Neuronal stem cell (in vitro differentiated cells): ENCODE results near the gene DCAF4.

ENCODE experiments used
- DNase-seq: peaks from one replicate; pipeline ENCODE4 v3.0.0-alpha.2; 2013; ENCODE audit warnings: low spot score
- H2AFZ ChIP-seq: one replicate; pipeline ENCODE4 v1.6.1; 2013; ENCODE audit warnings: mild to moderate bottlenecking, low read length, inconsistent platforms
- H2AK5ac ChIP-seq: 2 replicates; pipeline ENCODE4 v1.6.1; 2013; ENCODE audit warnings: low read depth, mild to moderate bottlenecking, inconsistent platforms, low read length, moderate library complexity, mixed read lengths
- H2BK120ac ChIP-seq: 2 replicates; pipeline ENCODE4 v1.6.1; 2013; ENCODE audit warnings: low read depth, mild to moderate bottlenecking, inconsistent platforms, low read length, moderate library complexity, mixed read lengths
- H2BK12ac ChIP-seq: one replicate; pipeline ENCODE4 v1.6.1; 2013; ENCODE audit warnings: low read length, inconsistent platforms
- H2BK15ac ChIP-seq: 2 replicates; pipeline ENCODE4 v1.6.1; 2013; ENCODE audit warnings: mild to moderate bottlenecking, low read length, inconsistent platforms, mixed read lengths
- H2BK5ac ChIP-seq: one replicate; pipeline ENCODE4 v1.6.1; 2013; ENCODE audit warnings: inconsistent platforms, mild to moderate bottlenecking, low read length, moderate library complexity
- H3K14ac ChIP-seq: one replicate; pipeline ENCODE4 v1.6.1; 2013; ENCODE audit warnings: low read length, inconsistent platforms
- H3K18ac ChIP-seq: 2 replicates; pipeline ENCODE4 v1.6.1; 2013; ENCODE audit warnings: low read length, inconsistent platforms
- H3K23ac ChIP-seq: 2 replicates; pipeline ENCODE4 v1.6.1; 2013; ENCODE audit warnings: low read depth, mild to moderate bottlenecking, mixed read lengths, low read length, inconsistent platforms; ENCODE audit not compliant: poor library complexity
- H3K27ac ChIP-seq: replicated peaks from 3 replicates; pipeline ENCODE4 v1.5.1; 2013; ENCODE audit warnings: low read length, inconsistent platforms
- H3K27me3 ChIP-seq, 3 experiments: 2 replicates each; pipeline ENCODE4 v1.6.1; 2013; ENCODE audit warnings: low read length in 3 of 3, mild to moderate bottlenecking in 2 of 3, inconsistent platforms in 1 of 3, low read depth in 1 of 3, mixed read lengths in 1 of 3, moderate library complexity in 1 of 3; ENCODE audit not compliant: control insufficient read depth in 3 of 3, insufficient read depth in 3 of 3
- H3K36me3 ChIP-seq, 2 donors: replicated peaks in 1 of 2; 2 replicates each; pipeline ENCODE4 v1.6.1; 2013; ENCODE audit warnings: low read length in 2 of 2; ENCODE audit not compliant: control insufficient read depth in 2 of 2, insufficient read depth in 2 of 2
- H3K4ac ChIP-seq: 2 replicates; pipeline ENCODE4 v1.6.1; 2013; ENCODE audit warnings: inconsistent platforms, mild to moderate bottlenecking, low read length, moderate library complexity
- H3K4me1 ChIP-seq, 2 donors: 1 replicate in 1 of 2; 2 replicates in 1 of 2; pipeline ENCODE4 v1.6.1; 2013; ENCODE audit warnings: low read length in 2 of 2, low read depth in 1 of 2; ENCODE audit not compliant: control insufficient read depth in 2 of 2, insufficient read depth in 1 of 2
- H3K4me2 ChIP-seq: one replicate; pipeline ENCODE4 v1.6.1; 2013; ENCODE audit warnings: mild to moderate bottlenecking, low read length, inconsistent platforms; ENCODE audit not compliant: insufficient read depth, poor library complexity, severe bottlenecking
- H3K4me3 ChIP-seq, 2 donors: 2 replicates each; pipeline ENCODE4 v1.5.1; 2013; ENCODE audit warnings: low read length in 2 of 2, mild to moderate bottlenecking in 2 of 2, inconsistent platforms in 1 of 2, moderate library complexity in 1 of 2
- H3K79me1 ChIP-seq: one replicate; pipeline ENCODE4 v1.6.1; 2013; ENCODE audit warnings: low read depth, mild to moderate bottlenecking, inconsistent platforms, low read length, moderate library complexity
- H3K9ac ChIP-seq: one replicate; pipeline ENCODE4 v1.6.1; 2013; ENCODE audit warnings: mild to moderate bottlenecking, low read depth, low read length, inconsistent platforms; ENCODE audit not compliant: poor library complexity
- H3K9me3 ChIP-seq, 2 donors: replicated peaks in 1 of 2; 2 replicates each; pipeline versions ENCODE3 to v1.6.1; 2013; ENCODE audit warnings: low read length in 2 of 2, mild to moderate bottlenecking in 2 of 2, inconsistent platforms in 1 of 2, low read depth in 1 of 2, mixed read lengths in 1 of 2, moderate library complexity in 1 of 2; ENCODE audit not compliant: control insufficient read depth in 2 of 2, insufficient read depth in 1 of 2
- H4K8ac ChIP-seq: one replicate; pipeline ENCODE4 v1.6.1; 2013; ENCODE audit warnings: low read depth, mild to moderate bottlenecking, inconsistent platforms, low read length, moderate library complexity
- H4K91ac ChIP-seq: one replicate; pipeline ENCODE4 v1.6.1; 2013; ENCODE audit warnings: low read length, low read depth, mild to moderate bottlenecking, inconsistent platforms; ENCODE audit not compliant: poor library complexity
- WGBS, 2 donors: extraction: QIAGEN DNeasy Blood & Tissue Kit; methylation state at CpG; one replicate each; pipeline ENCODE4 v1.1.7; 2013; ENCODE audit warnings: missing lambda C conversion rate in 2 of 2, mixed read lengths in 1 of 2; ENCODE audit not compliant: insufficient read length in 2 of 2, insufficient replicate concordance in 1 of 2; ENCODE audit errors: extremely low coverage in 2 of 2; 5-methylcytosine and 5-hydroxymethylcytosine counted together

DCAF4 gene

GRCh38 chr14:72893636-72894322 lies 32.5 kb upstream of the DCAF4 start, which contains the start of gene DPF3:
TSS of gene DPF3 (minus strand) at chr14:72894101. CDS start at chr14:72894088, 13 bp downstream.
- Histone ChIP-seq H2BK15ac (no peak within 1 kb of the TSS), H2BK5ac (no peak within 1 kb of the TSS), H3K18ac (no peak within 1 kb of the TSS), H3K27ac (no peak within 1 kb of the TSS), H4K8ac (no peak within 1 kb of the TSS), H2BK12ac (no peak within 1 kb of the TSS), H2AK5ac (no peak within 1 kb of the TSS), H3K27me3 (peaks cover 6 to 80% (median 47%) of the 10 kb centered on the region in 3 experiments), H3K14ac (no peak within 1 kb of the TSS), H3K36me3 (no peaks in the 10 kb centered on the region), H3K4me3 (peak within 1 kb of the TSS; percentile 61 to 79), H3K23ac (peak within 1 kb of the TSS; percentile 48), H3K79me1 (no peaks in the 10 kb centered on the region), H3K4me2 (peak within 1 kb of the TSS; percentile 89), H2BK120ac (no peak within 1 kb of the TSS), H3K4me1 (peaks cover 23 to 34% of the 10 kb centered on the region in 2 donors), H3K9ac (peak within 1 kb of the TSS; percentile 30), H3K4ac (no peak within 1 kb of the TSS), H4K91ac (no peak within 1 kb of the TSS), H2AFZ (peak within 1 kb of the TSS; percentile 92), H3K9me3 (no peaks in the 10 kb centered on the region)
- WGBS, 2 donors: no CpG with 5 or more reads among the region's 54 CpGs
- DNase-seq: peak; percentile 89

GRCh38 chr14:72894323-72894622 lies 32.0 kb upstream of the DCAF4 start:
- no CpG with 5 or more reads among the region's 11 CpGs for WGBS, 2 donors
- no peaks in the 10 kb centered on the region for H3K9me3 ChIP-seq
- no peak overlapping the region for H3K27ac ChIP-seq
- H3K79me1 ChIP-seq: no peaks in the 10 kb centered on the region
- H2BK15ac ChIP-seq: no peak overlapping the region
- H3K36me3 ChIP-seq: no peaks in the 10 kb centered on the region
- peaks cover 6 to 80% (median 47%) of the 10 kb centered on the region in 3 experiments for H3K27me3 ChIP-seq
- no peak overlapping the region for H4K8ac ChIP-seq
- H2BK12ac ChIP-seq: no peak overlapping the region
- H2AFZ ChIP-seq: peak overlapping the region; percentile 88
- no peak overlapping the region for H2BK5ac ChIP-seq
- H3K4me3 ChIP-seq: peak overlapping the region in 1 of 2 donors; percentile 61
- peak overlapping the region; percentile 89 for H3K4me2 ChIP-seq
- no peak overlapping the region for H2AK5ac ChIP-seq
- H3K23ac ChIP-seq: no peak overlapping the region
- H3K18ac ChIP-seq: no peak overlapping the region
- DNase-seq: no peak
- peaks cover 23 to 34% of the 10 kb centered on the region in 2 donors for H3K4me1 ChIP-seq
- H3K4ac ChIP-seq: no peak overlapping the region
- no peak overlapping the region for H2BK120ac ChIP-seq
- no peak overlapping the region for H3K9ac ChIP-seq
- H3K14ac ChIP-seq: no peak overlapping the region
- no peak overlapping the region for H4K91ac ChIP-seq

GRCh38 chr14:72894623-72895378 lies 31.5 kb upstream of the DCAF4 start:
- Histone ChIP-seq H3K36me3 (no peaks in the 10 kb centered on the region), H3K27ac (no peak overlapping the region), H3K9me3 (no peaks in the 10 kb centered on the region), H2BK120ac (no peak overlapping the region), H2AK5ac (no peak overlapping the region), H2AFZ (peak overlapping the region; percentile 88), H3K4me3 (peak overlapping the region in 1 of 2 donors; percentile 61), H4K91ac (no peak overlapping the region), H2BK15ac (no peak overlapping the region), H3K18ac (no peak overlapping the region), H2BK5ac (no peak overlapping the region), H2BK12ac (no peak overlapping the region), H3K4me1 (peaks cover 21 to 34% of the 10 kb centered on the region in 2 donors), H3K14ac (no peak overlapping the region), H3K23ac (no peak overlapping the region), H3K4ac (no peak overlapping the region), H4K8ac (no peak overlapping the region), H3K9ac (no peak overlapping the region), H3K4me2 (peak overlapping the region; percentile 89), H3K79me1 (no peaks in the 10 kb centered on the region), H3K27me3 (peaks cover 6 to 80% (median 47%) of the 10 kb centered on the region in 3 experiments)
- WGBS, 2 donors: no CpG with 5 or more reads among the region's 25 CpGs
- peak; percentile 44 for DNase-seq

- no peaks in the 10 kb centered on the region for H3K9me3 ChIP-seq
- H3K23ac ChIP-seq: no peak overlapping the region
- H4K8ac ChIP-seq: no peak overlapping the region
- no peak for DNase-seq
- H3K9ac ChIP-seq: no peak overlapping the region
- no peaks in the 10 kb centered on the region for H3K36me3 ChIP-seq
- H3K4me1 ChIP-seq: peaks cover 3 to 8% of the 10 kb centered on the region in 2 donors
- no peak overlapping the region for H4K91ac ChIP-seq
- H2AFZ ChIP-seq: no peak overlapping the region
- H2BK5ac ChIP-seq: no peak overlapping the region
- no CpG with 5 or more reads among the region's 3 CpGs for WGBS, 2 donors
- H3K14ac ChIP-seq: no peak overlapping the region
- H3K79me1 ChIP-seq: no peaks in the 10 kb centered on the region
- H3K4me3 ChIP-seq: no peak overlapping the region
- no peak overlapping the region for H3K4me2 ChIP-seq
- H3K18ac ChIP-seq: no peak overlapping the region
- no peak overlapping the region for H2BK120ac ChIP-seq
- H2AK5ac ChIP-seq: no peak overlapping the region
- no peak overlapping the region for H2BK15ac ChIP-seq
- H2BK12ac ChIP-seq: no peak overlapping the region
- H3K27ac ChIP-seq: no peak overlapping the region
- H3K4ac ChIP-seq: no peak overlapping the region
- peaks cover 0 to 65% (median 18%) of the 10 kb centered on the region in 3 experiments for H3K27me3 ChIP-seq
Measured at GRCh38 chr14:72898448-72898847, 27.8 kb upstream of the DCAF4 start.
